ENCODE data around the gene RCN2.
"Not testable (repeated sequence)": the region's sequence is repeated elsewhere in the genome, so short reads cannot be mapped to it uniquely, and the experiment has no call there.

Gene RCN2, protein sequence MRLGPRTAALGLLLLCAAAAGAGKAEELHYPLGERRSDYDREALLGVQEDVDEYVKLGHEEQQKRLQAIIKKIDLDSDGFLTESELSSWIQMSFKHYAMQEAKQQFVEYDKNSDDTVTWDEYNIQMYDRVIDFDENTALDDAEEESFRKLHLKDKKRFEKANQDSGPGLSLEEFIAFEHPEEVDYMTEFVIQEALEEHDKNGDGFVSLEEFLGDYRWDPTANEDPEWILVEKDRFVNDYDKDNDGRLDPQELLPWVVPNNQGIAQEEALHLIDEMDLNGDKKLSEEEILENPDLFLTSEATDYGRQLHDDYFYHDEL

GRCh38 chr15:76931397-76932134, at the start of gene RCN2:
TSS of gene RCN2 (plus strand) at chr15:76931749. CDS start at chr15:76931842, 93 bp downstream.
- in situ Hi-C loops (cut with HindIII; ENCODE audit: low pct_ligation_motif_present, low pct_unique_long_range_greater_than_20kb, low sequenced_read_pairs): no loop called here
- DNase-seq: peak; percentile 90

GRCh38 chr15:76885212-76885611, 46.3 kb upstream of the RCN2 start:
- in situ Hi-C loops (cut with HindIII; ENCODE audit: low pct_ligation_motif_present, low pct_unique_long_range_greater_than_20kb, low sequenced_read_pairs): no loop called here
- no peak for DNase-seq

DNA sequence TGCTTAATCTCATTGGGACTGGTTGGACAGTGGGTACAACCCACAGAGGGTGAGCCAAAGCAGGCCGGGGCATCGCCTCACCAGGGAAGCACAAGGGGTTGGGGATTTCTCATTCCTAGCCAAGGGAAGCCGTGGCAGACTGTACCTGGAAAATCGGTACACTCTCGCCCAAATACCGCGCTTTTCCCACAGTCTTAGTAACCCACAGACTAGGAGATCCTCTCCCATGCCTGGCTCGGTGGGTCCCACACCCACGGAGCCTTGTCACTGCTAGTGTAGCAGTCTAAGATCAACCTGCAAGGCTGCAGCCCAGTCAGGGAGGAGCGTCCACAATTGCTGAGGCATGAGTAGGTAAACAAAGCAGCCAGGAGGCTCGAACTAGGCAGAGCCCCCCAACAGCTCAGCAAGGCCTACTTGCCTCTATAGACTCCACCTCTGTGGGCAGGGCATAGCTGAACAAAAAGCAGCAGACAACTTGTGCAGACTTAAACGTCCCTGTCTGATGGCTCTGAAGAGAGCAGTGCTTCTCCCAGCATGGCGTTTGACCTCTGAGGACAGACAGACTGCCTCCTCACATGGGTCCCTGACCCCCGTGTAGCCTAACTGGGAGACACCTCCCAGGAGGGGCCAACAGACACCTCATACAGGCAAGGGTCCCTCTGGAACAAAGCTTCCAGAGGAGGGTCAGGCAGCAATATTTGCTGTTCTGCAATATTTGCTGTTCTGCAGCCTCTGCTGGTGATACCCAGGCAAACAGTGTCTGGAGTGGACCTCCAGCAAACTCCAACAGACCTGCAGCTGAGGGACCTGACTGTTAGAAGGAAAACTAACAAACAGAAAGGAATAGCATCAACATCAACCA, 44.0 kb upstream of the RCN2 start:
- DNase-seq; in situ Hi-C loops (cut with HindIII; ENCODE audit: low pct_ligation_motif_present, low pct_unique_long_range_greater_than_20kb, low sequenced_read_pairs): not testable (repeated sequence)

- in situ Hi-C loops (cut with HindIII; ENCODE audit: low pct_ligation_motif_present, low pct_unique_long_range_greater_than_20kb, low sequenced_read_pairs); DNase-seq: not testable (repeated sequence)
Observed at GRCh38 chr15:76892836-76893235, 38.7 kb upstream of the RCN2 start.

- in situ Hi-C loops (cut with HindIII; ENCODE audit: low pct_ligation_motif_present, low pct_unique_long_range_greater_than_20kb, low sequenced_read_pairs): no loop called here
- DNase-seq: no peak
Observed at GRCh38 chr15:76894174-76894573, 37.4 kb upstream of the RCN2 start.

- no peak for DNase-seq
- in situ Hi-C loops (cut with HindIII; ENCODE audit: low pct_ligation_motif_present, low pct_unique_long_range_greater_than_20kb, low sequenced_read_pairs): no loop called here
Observed at GRCh38 chr15:76898102-76898501, 33.4 kb upstream of the RCN2 start.

- DNase-seq; in situ Hi-C loops (cut with HindIII; ENCODE audit: low pct_ligation_motif_present, low pct_unique_long_range_greater_than_20kb, low sequenced_read_pairs): not testable (repeated sequence)
Observed at GRCh38 chr15:76899176-76899930, 32.2 kb upstream of the RCN2 start.

DNA sequence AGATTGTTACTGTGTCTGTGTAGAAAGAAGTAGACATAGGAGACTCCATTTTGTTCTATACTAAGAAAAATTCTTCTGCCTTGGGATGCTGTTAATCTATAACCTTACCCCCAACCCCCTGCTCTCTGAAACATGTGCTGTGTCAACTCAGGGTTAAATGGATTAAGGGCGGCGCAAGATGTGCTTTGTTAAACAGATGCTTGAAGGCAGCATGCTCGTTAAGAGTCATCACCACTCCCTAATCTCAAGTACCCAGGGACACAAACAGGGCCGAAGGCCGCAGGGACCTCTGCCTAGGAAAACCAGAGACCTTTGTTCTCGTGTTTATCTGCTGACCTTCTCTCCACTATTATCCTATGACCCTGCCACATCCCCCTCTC, 31.6 kb upstream of the RCN2 start:
- DNase-seq; in situ Hi-C loops (cut with HindIII; ENCODE audit: low pct_ligation_motif_present, low pct_unique_long_range_greater_than_20kb, low sequenced_read_pairs): not testable (repeated sequence)

- no peak for DNase-seq
- in situ Hi-C loops (cut with HindIII; ENCODE audit: low pct_ligation_motif_present, low pct_unique_long_range_greater_than_20kb, low sequenced_read_pairs): no loop called here
Observed at GRCh38 chr15:76901965-76902364, 29.6 kb upstream of the RCN2 start.

GRCh38 chr15:76903251-76903681, 28.3 kb upstream of the RCN2 start:
- DNase-seq: peak; percentile 25
- in situ Hi-C loops (cut with HindIII; ENCODE audit: low pct_ligation_motif_present, low pct_unique_long_range_greater_than_20kb, low sequenced_read_pairs): no loop called here

DNA sequence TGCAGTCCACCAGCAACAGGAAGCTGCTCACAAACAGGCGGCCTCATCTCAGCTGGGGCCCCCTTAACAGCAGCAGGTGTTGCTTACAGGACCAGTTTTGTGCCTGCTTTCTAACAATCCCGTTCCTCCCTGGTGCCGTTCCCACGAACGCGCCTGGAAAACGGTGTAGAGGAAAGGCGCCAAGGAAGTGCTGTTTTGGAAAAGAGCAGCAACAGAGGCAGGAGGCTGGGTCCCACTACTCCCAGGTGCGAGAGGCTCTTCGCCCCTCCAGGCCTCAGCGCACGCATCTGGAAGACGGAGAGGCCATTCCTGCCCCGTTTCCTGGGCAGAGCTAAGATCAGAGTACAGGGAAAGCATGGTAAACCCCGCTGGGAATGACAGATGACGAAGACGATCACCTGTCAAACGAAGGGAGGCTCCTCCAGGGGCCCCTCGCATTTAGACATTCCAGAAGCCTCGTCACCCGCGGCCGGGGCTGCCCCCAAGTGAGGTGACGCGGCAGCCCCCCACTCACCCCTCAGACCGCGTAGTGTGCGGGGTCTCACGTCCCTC, 27.0 kb upstream of the RCN2 start:
- peak; percentile 27 for DNase-seq
- in situ Hi-C loops (cut with HindIII; ENCODE audit: low pct_ligation_motif_present, low pct_unique_long_range_greater_than_20kb, low sequenced_read_pairs): no loop called here

DNA sequence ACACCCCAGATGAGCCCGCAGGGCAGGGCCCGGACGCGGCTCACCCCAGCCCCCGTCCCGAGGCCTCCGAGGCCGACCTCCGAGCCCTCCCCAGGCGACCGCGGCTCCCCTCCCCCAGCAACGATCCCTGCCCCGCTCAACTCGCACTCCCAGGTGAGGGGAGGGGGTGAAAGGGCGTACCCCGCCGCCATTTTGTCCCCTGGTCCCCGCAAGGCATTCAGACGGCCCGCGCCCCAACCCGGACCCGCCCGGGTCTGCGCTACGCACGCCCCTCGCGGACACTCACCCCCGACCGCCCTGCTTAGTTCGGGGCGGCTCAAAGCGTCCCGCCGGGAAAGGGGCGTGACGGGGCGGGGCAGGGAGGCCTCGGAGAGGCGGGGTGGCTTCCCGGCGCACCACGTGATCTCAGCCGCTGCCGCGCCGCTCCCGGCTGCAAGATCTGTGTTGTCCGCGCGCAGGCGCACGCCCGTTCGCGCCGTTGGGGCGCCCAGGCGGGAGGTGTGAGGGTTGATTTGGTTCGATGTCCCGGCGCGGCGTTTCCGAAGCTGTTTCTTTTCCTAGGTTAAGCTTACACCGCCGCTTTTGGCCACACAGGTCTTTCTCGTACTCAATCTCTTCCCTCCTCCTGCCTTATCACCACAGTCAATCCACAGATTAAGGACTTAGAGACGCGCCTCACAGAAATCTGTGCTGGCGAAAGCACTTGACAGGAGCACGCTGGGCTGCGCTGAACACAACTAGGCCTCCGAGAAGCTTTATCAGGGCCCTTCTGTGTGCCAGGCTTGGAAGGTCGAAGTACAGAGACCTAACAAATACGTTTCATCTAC, 26.3 kb upstream of the RCN2 start, which contains the start of gene SCAPER:
Gene SCAPER, minus strand, starts transcription at position 328 of the 827 bp plus-strand sequence. CDS start 21,523 bp downstream, outside the sequence.
- peak; percentile 86 for DNase-seq
- in situ Hi-C loops (cut with HindIII; ENCODE audit: low pct_ligation_motif_present, low pct_unique_long_range_greater_than_20kb, low sequenced_read_pairs): no loop called here

GRCh38 chr15:76905855-76906254, 25.7 kb upstream of the RCN2 start:
- in situ Hi-C loops (cut with HindIII; ENCODE audit: low pct_ligation_motif_present, low pct_unique_long_range_greater_than_20kb, low sequenced_read_pairs): no loop called here
- DNase-seq: no peak

- no peak for DNase-seq
- in situ Hi-C loops (cut with HindIII; ENCODE audit: low pct_ligation_motif_present, low pct_unique_long_range_greater_than_20kb, low sequenced_read_pairs): no loop called here
Observed at GRCh38 chr15:76912430-76912829, 19.1 kb upstream of the RCN2 start.

GRCh38 chr15:76913737-76914136, 17.8 kb upstream of the RCN2 start:
- in situ Hi-C loops (cut with HindIII; ENCODE audit: low pct_ligation_motif_present, low pct_unique_long_range_greater_than_20kb, low sequenced_read_pairs): no loop called here
- DNase-seq: no peak

DNA sequence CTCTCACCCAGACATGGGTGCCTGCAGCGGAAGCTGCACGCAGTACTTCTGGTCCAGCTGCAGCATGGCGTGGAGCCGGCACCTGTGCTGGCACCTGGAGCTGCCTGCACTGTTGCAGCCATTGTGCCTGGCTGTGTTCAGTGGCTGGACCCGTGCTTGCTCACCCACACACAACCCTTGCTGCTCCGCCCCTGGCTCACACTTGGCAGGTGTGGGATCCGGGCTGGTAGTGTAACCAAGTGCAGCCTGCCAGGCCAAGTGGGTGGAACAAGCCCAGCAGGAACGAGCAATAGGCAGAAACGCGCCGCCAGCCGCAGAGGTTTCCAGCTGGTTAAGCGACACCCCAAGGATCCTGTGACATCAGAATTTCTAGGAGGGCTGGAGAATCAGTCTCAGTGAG, 15.2 kb upstream of the RCN2 start:
- DNase-seq: no peak
- in situ Hi-C loops (cut with HindIII; ENCODE audit: low pct_ligation_motif_present, low pct_unique_long_range_greater_than_20kb, low sequenced_read_pairs): no loop called here

DNA sequence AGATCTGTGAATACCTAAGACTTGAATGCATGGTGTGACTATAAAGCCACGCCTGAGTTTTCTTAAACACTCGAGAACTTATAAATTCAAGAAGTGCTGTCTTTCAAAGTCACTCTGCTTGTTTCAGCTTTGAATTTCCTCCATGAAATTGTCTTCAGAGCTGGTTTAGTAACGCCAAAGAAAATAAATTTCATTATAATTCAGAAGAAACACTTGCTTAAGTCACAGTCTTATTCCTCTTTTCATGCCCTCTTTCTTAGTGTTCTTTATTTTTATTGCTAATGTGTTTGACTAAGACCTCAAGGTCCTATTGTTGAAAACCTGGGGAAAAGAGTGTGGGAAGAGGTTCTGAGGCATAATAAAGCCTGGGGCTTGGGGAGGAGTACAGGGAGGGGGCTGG, 3.3 kb upstream of the RCN2 start:
- in situ Hi-C loops (cut with HindIII; ENCODE audit: low pct_ligation_motif_present, low pct_unique_long_range_greater_than_20kb, low sequenced_read_pairs): no loop called here
- no peak for DNase-seq
